ENCODE measurements around the gene HDDC2. TPM values are rescaled to one million over a fixed set of nuclear protein-coding genes. Genes with fewer than 3 reads are reported as not detected.

Gene HDDC2
- total RNA-seq, 8 experiments from 2014 or later = 53.4 to 138 (median 71.8) TPM

GRCh38 chr6:125262016-125263013 lies 39.5 kb downstream of the HDDC2 start:
- H3K4me1 ChIP-seq (replicated peaks in 1 of 2) = no peaks in the 10 kb centered on the region
- in situ Hi-C loops (cut with MboI; ENCODE audit: low pct_unique_long_range_greater_than_20kb in 2 of 9, low sequenced_read_pairs in 9 of 9, unreplicated experiment in 9 of 9) = no loop called here
- H3K27ac ChIP-seq = no peak overlapping the region
- WGBS, 10 experiments = 72 to 97% (median 91%) methylated on average over 2 to 9 of the region's 12 CpGs; no CpG with 5 or more reads in 1 of the 10 experiments
- H3K4me3 ChIP-seq = no peak overlapping the region
- no peak for ATAC-seq (replicated peaks in 6 of 8)

- 47 to 100% (median 83%) methylated on average over 1 to 2 of the region's 2 CpGs; no CpG with 5 or more reads in 1 of the 10 experiments for WGBS, 10 experiments
- in situ Hi-C loops (cut with MboI; ENCODE audit: low pct_unique_long_range_greater_than_20kb in 2 of 9, low sequenced_read_pairs in 9 of 9, unreplicated experiment in 9 of 9) = no loop called here
- H3K4me3 ChIP-seq = no peak overlapping the region
- ATAC-seq (replicated peaks in 6 of 8) = no peak
- no peak overlapping the region for H3K27ac ChIP-seq
- H3K4me1 ChIP-seq (replicated peaks in 1 of 2) = no peaks in the 10 kb centered on the region
Observed at GRCh38 chr6:125259354-125259736, 42.4 kb downstream of the HDDC2 start.

GRCh38 chr6:125258651-125259353 lies 43.0 kb downstream of the HDDC2 start:
- H3K27ac ChIP-seq = no peak overlapping the region
- in situ Hi-C loops (cut with MboI; ENCODE audit: low pct_unique_long_range_greater_than_20kb in 2 of 9, low sequenced_read_pairs in 9 of 9, unreplicated experiment in 9 of 9) = no loop called here
- ATAC-seq (replicated peaks in 6 of 8) = no peak
- H3K4me3 ChIP-seq = no peak overlapping the region
- 90 to 100% (median 95%) methylated on average over 1 to 2 of the region's 2 CpGs; no CpG with 5 or more reads in 2 of the 10 experiments for WGBS, 10 experiments
- no peaks in the 10 kb centered on the region for H3K4me1 ChIP-seq (replicated peaks in 1 of 2)

GRCh38 chr6:125257351-125257750 lies 44.4 kb downstream of the HDDC2 start:
- ATAC-seq (replicated peaks in 6 of 8) = no peak
- in situ Hi-C loops (cut with MboI; ENCODE audit: low pct_unique_long_range_greater_than_20kb in 2 of 9, low sequenced_read_pairs in 9 of 9, unreplicated experiment in 9 of 9) = no loop called here
- 92 to 100% (median 100%) methylated on average over 1 to 3 of the region's 3 CpGs; no CpG with 5 or more reads in 1 of the 10 experiments for WGBS, 10 experiments
- Histone ChIP-seq H3K4me3 (no peak overlapping the region), H3K4me1 (replicated peaks in 1 of 2) (no peaks in the 10 kb centered on the region), H3K27ac (no peak overlapping the region)

- peaks cover 0 to 3% of the 10 kb centered on the region in 2 donors for H3K4me1 ChIP-seq (replicated peaks in 1 of 2)
- H3K4me3 ChIP-seq = no peak overlapping the region
- no peak overlapping the region for H3K27ac ChIP-seq
- in situ Hi-C loops (cut with MboI; ENCODE audit: low pct_unique_long_range_greater_than_20kb in 2 of 9, low sequenced_read_pairs in 9 of 9, unreplicated experiment in 9 of 9) = no loop called here
- WGBS, 10 experiments = 26 to 100% (median 69%) methylated on average over 1 to 3 of the region's 3 CpGs
- ATAC-seq (replicated peaks in 6 of 8) = no peak
Observed at GRCh38 chr6:125255201-125255600, 46.6 kb downstream of the HDDC2 start.

GRCh38 chr6:125254321-125254720 lies 47.4 kb downstream of the HDDC2 start:
- Histone ChIP-seq H3K27ac (no peak overlapping the region), H3K4me1 (replicated peaks in 1 of 2) (peaks cover 0 to 3% of the 10 kb centered on the region in 2 donors), H3K4me3 (no peak overlapping the region)
- 74 to 100% (median 100%) methylated on average over 1 to 3 of the region's 3 CpGs; no CpG with 5 or more reads in 1 of the 10 experiments for WGBS, 10 experiments
- ATAC-seq (replicated peaks in 6 of 8) = no peak
- in situ Hi-C loops (cut with MboI; ENCODE audit: low pct_unique_long_range_greater_than_20kb in 2 of 9, low sequenced_read_pairs in 9 of 9, unreplicated experiment in 9 of 9) = no loop called here

- peaks cover 0 to 3% of the 10 kb centered on the region in 2 donors for H3K4me1 ChIP-seq (replicated peaks in 1 of 2)
- ATAC-seq (replicated peaks in 6 of 8) = no peak
- WGBS, 10 experiments = 86 to 100% (median 100%) methylated on average over 1 to 2 of the region's 2 CpGs; no CpG with 5 or more reads in 2 of the 10 experiments
- no peak overlapping the region for H3K27ac ChIP-seq
- in situ Hi-C loops (cut with MboI; ENCODE audit: low pct_unique_long_range_greater_than_20kb in 2 of 9, low sequenced_read_pairs in 9 of 9, unreplicated experiment in 9 of 9) = no loop called here
- H3K4me3 ChIP-seq = no peak overlapping the region
Observed at GRCh38 chr6:125253881-125254280, 47.9 kb downstream of the HDDC2 start.

GRCh38 chr6:125252891-125253290 lies 48.9 kb downstream of the HDDC2 start:
- WGBS, 10 experiments = 50 to 89% (median 80%) methylated on average over 1 of the region's 1 CpG; no CpG with 5 or more reads in 5 of the 10 experiments
- in situ Hi-C loops (cut with MboI; ENCODE audit: low pct_unique_long_range_greater_than_20kb in 2 of 9, low sequenced_read_pairs in 9 of 9, unreplicated experiment in 9 of 9) = no loop called here
- H3K4me1 ChIP-seq (replicated peaks in 1 of 2) = peaks cover 0 to 3% of the 10 kb centered on the region in 2 donors
- H3K4me3 ChIP-seq = no peak overlapping the region
- ATAC-seq (replicated peaks in 6 of 8) = peak in 1 of 8 experiments; percentile 44
- H3K27ac ChIP-seq = no peak overlapping the region

GRCh38 chr6:125251516-125252220 lies 50.1 kb downstream of the HDDC2 start:
- in situ Hi-C loops (cut with MboI; ENCODE audit: low pct_unique_long_range_greater_than_20kb in 2 of 9, low sequenced_read_pairs in 9 of 9, unreplicated experiment in 9 of 9) = no loop called here
- Histone ChIP-seq H3K4me1 (replicated peaks in 1 of 2) (peaks cover 0 to 3% of the 10 kb centered on the region in 2 donors), H3K4me3 (no peak overlapping the region), H3K27ac (no peak overlapping the region)
- 18 to 80% (median 58%) methylated on average over 1 to 6 of the region's 6 CpGs for WGBS, 10 experiments
- peak in 3 of 8 experiments; percentile 25 to 55 (median 45) for ATAC-seq (replicated peaks in 6 of 8)

- H3K4me3 ChIP-seq = no peak overlapping the region
- H3K4me1 ChIP-seq (replicated peaks in 1 of 2) = peaks cover 0 to 3% of the 10 kb centered on the region in 2 donors
- no peak for ATAC-seq (replicated peaks in 6 of 8)
- 29 to 100% (median 60%) methylated on average over 1 of the region's 1 CpG; no CpG with 5 or more reads in 1 of the 10 experiments for WGBS, 10 experiments
- in situ Hi-C loops (cut with MboI; ENCODE audit: low pct_unique_long_range_greater_than_20kb in 2 of 9, low sequenced_read_pairs in 9 of 9, unreplicated experiment in 9 of 9) = no loop called here
- no peak overlapping the region for H3K27ac ChIP-seq
Observed at GRCh38 chr6:125250511-125250910, 51.3 kb downstream of the HDDC2 start.

- no peak for ATAC-seq (replicated peaks in 6 of 8)
- Histone ChIP-seq H3K4me1 (replicated peaks in 1 of 2) (peaks cover 0 to 3% of the 10 kb centered on the region in 2 donors), H3K4me3 (no peak overlapping the region), H3K27ac (no peak overlapping the region)
- in situ Hi-C loops (cut with MboI; ENCODE audit: low pct_unique_long_range_greater_than_20kb in 2 of 9, low sequenced_read_pairs in 9 of 9, unreplicated experiment in 9 of 9) = no loop called here
- WGBS, 10 experiments = 40 to 100% (median 87%) methylated on average over 1 to 7 of the region's 7 CpGs; no CpG with 5 or more reads in 1 of the 10 experiments
Observed at GRCh38 chr6:125248136-125248535, 53.6 kb downstream of the HDDC2 start.

GRCh38 chr6:125246566-125246965 lies 55.2 kb downstream of the HDDC2 start:
- in situ Hi-C loops (cut with MboI; ENCODE audit: low pct_unique_long_range_greater_than_20kb in 2 of 9, low sequenced_read_pairs in 9 of 9, unreplicated experiment in 9 of 9) = no loop called here
- Histone ChIP-seq H3K4me1 (replicated peaks in 1 of 2) (no peaks in the 10 kb centered on the region), H3K4me3 (no peak overlapping the region), H3K27ac (no peak overlapping the region)
- no peak for ATAC-seq (replicated peaks in 6 of 8)
